K562 (cell line): ENCODE results near the gene NACAD. TPM values are rescaled to one million over a fixed set of nuclear protein-coding genes. Genes with fewer than 3 reads are reported as not detected.

ENCODE experiments used
- ARNT ChIP-seq, 2 experiments: fragments of 450-650 bp; IDR thresholded peaks; 2 replicates each; pipeline ENCODE4 v1.6.1; 2016; ENCODE audit warnings: mild to moderate bottlenecking in 1 of 2
- BRD4 ChIP-seq: fragments of 200-600 bp; sonication (generic); IDR thresholded peaks from 2 replicates; pipeline ENCODE4 v1.6.1; 2017; ENCODE audit warnings: inconsistent platforms
- CSDE1 ChIP-seq, 2 experiments: fragments of 450-650 bp; IDR thresholded peaks; 2 replicates each; pipeline ENCODE4 v1.6.1; 2016; ENCODE audit warnings: mild to moderate bottlenecking in 1 of 2
- ETS2 ChIP-seq: IDR thresholded peaks from 2 replicates; pipeline ENCODE4 v1.6.1; 2016; ENCODE audit warnings: borderline replicate concordance, missing genetic modification characterization, mild to moderate bottlenecking, moderate library complexity, missing compliant biosample characterization; ENCODE audit not compliant: poor library complexity, severe bottlenecking
- FOSL1 ChIP-seq: fragments of 200-800 bp; sonication (Bioruptor generic); conservative IDR thresholded peaks from 2 replicates; pipeline ENCODE4 v1.6.1; 2016; ENCODE audit warnings: missing genetic modification characterization, missing compliant biosample characterization
- FOXJ2 ChIP-seq: fragments of 200-800 bp; sonication (Bioruptor generic); IDR thresholded peaks from 2 replicates; pipeline ENCODE4 v1.6.1; 2016; ENCODE audit warnings: missing genetic modification characterization, missing compliant biosample characterization
- GATAD2A ChIP-seq: fragments of 450-650 bp; IDR thresholded peaks from 2 replicates; pipeline ENCODE4 v1.6.1; 2017
- KLF1 ChIP-seq: fragments of 450-650 bp; IDR thresholded peaks from 2 replicates; pipeline ENCODE4 v1.6.1; 2016; ENCODE audit warnings: missing genetic modification characterization, missing compliant biosample characterization
- LEF1 ChIP-seq: fragments of 450-650 bp; IDR thresholded peaks from 2 replicates; pipeline ENCODE4 v1.6.1; 2016; ENCODE audit warnings: mild to moderate bottlenecking
- NFRKB ChIP-seq: fragments of 450-650 bp; IDR thresholded peaks from 2 replicates; pipeline ENCODE4 v1.6.1; 2016; ENCODE audit warnings: low read depth
- NR2F6 ChIP-seq: fragments of 450-650 bp; formaldehyde crosslinking; IDR thresholded peaks from 2 replicates; pipeline ENCODE4 v1.4.0; 2020; ENCODE audit warnings: mild to moderate bottlenecking
- PHTF2 ChIP-seq: fragments of 250-450 bp; sonication (Bioruptor Pico); IDR thresholded peaks from 2 replicates; pipeline ENCODE4 v1.5.0; 2021; ENCODE audit warnings: mild to moderate bottlenecking
- PPARD ChIP-seq: fragments of 250-450 bp; sonication (Bioruptor Pico); IDR thresholded peaks from 2 replicates; pipeline ENCODE4 v1.8.0; 2022; ENCODE audit warnings: inconsistent platforms, mild to moderate bottlenecking, moderate library complexity
- SOX6 ChIP-seq: fragments of 450-650 bp; IDR thresholded peaks from 2 replicates; pipeline ENCODE4 v1.6.1; 2014; ENCODE audit warnings: mild to moderate bottlenecking
- TRIM24 ChIP-seq, 2 experiments: fragments of 450-650 bp; IDR thresholded peaks; 2 replicates each; pipeline ENCODE4 v1.6.1; 2016
- ZNF143 ChIP-seq: sonication (generic); formaldehyde crosslinking; IDR thresholded peaks from 2 replicates; pipeline ENCODE4 v1.9.0; 2022; ENCODE audit warnings: mild to moderate bottlenecking, missing genetic modification reagents
- ZNF764 ChIP-seq: fragments of 250-450 bp; sonication (Bioruptor Pico); IDR thresholded peaks from 2 replicates; pipeline ENCODE4 v1.4.0; 2020; ENCODE audit warnings: low read depth, mild to moderate bottlenecking, moderate library complexity
- polyA plus RNA-seq, 8 experiments: library from polyadenylated mRNA; depleted of rRNA in 4 of 8; stranded (reverse) in 5 of 8; unstranded in 3 of 8; fragments of >200 nt; fragmentation: Nextera tagmentation in 2 of 8; fragmentation: Illumina TruSeq in 1 of 8; extraction: Ambion mirVana in 2 of 8; extraction: Trizol in 1 of 8; gene quantifications; 2 replicates each; pipeline versions ENCODE4 v1.2.1 to v1.2.3, GENCODE V29; 2011 to 2014; ENCODE audit warnings: inconsistent platforms in 1 of 8, missing spikeins in 1 of 8
- total RNA-seq, 7 experiments: library from RNA; depleted of rRNA in 6 of 7; stranded (reverse); fragments of >200 nt in 6 of 7; fragmentation: Illumina TruSeq in 2 of 7; extraction: Trizol in 2 of 7; gene quantifications; 2 replicates each; pipeline versions ENCODE4 v1.2.1 to v1.2.3, GENCODE V29; 2011 to 2021; ENCODE audit warnings: low replicate concordance in 1 of 7
- TF ChIP-seq, protein P1 (sequence below): fragments of 150-350 bp; conservative IDR thresholded peaks from 2 replicates; pipeline ENCODE4 v1.6.1; 2014; ENCODE audit warnings: low read length
- TF ChIP-seq, protein P2 (sequence below): fragments of 250-450 bp; sonication (Bioruptor Pico); IDR thresholded peaks from 2 replicates; pipeline ENCODE4 v1.5.1; 2021; ENCODE audit warnings: mild to moderate bottlenecking
- TF ChIP-seq, protein P3 (sequence below): sonication (generic); formaldehyde crosslinking; IDR thresholded peaks from 2 replicates; pipeline ENCODE4 v1.8.0; 2022; ENCODE audit warnings: mild to moderate bottlenecking, missing genetic modification reagents
- TF ChIP-seq, protein P4 (sequence below): fragments of 450-650 bp; formaldehyde crosslinking; IDR thresholded peaks from 2 replicates; pipeline ENCODE4 v1.4.0; 2020; ENCODE audit warnings: mild to moderate bottlenecking, moderate library complexity

NACAD gene
- total and polyA plus RNA-seq, 9 of the 15 experiments (the other 6 are each of a cell fraction or from before 2014, with no cell fraction given) = under 0.01 to 0.03 (median 0.02) TPM; not detected in 5

DNA sequence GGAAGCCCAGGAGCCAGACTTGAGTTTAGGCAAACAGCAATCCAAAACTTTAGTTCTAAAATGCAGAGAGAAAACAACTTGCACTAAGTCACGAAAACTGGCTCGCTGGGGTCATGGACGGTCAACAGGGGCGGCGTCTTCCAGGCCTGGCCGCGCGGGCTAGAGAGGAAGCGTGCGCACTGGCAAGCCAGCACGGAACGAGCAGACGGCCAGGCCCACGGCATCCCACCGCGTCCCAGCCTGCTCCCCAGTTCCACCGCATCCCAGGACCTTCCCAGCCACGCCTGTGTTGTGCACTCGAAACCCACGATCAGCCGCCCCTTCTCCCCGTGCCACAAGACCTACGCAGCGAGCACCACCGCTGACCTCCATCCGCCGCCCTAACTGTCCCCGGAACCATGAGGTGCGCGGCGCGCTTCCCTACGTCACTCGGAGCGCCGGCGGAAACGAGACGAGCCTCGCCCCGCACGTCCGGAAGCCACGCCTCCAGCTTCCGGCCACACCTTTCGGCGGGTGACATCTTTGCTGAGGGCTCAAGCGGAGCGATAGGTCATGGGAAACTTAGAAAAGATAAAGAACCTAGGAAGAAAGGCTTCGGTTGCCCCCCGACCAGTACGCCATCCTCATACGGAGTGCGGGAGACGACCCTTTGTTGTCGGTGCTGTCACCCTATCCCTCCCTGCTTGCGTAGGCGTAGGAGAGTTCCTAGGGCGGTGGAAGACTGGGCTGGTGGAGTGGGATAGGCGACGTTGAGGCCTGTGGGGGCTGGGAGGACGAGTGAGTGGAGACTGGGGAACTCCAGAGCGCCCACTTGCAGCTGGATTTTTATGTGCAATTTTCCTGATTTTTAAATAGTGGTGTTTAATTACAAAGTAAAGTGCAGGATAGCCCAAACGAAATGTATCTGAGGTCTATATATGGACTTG, 22.8 kb upstream of the NACAD start, which contains the start of gene TBRG4 (continued):
- TF ChIP-seq, protein P1, sequence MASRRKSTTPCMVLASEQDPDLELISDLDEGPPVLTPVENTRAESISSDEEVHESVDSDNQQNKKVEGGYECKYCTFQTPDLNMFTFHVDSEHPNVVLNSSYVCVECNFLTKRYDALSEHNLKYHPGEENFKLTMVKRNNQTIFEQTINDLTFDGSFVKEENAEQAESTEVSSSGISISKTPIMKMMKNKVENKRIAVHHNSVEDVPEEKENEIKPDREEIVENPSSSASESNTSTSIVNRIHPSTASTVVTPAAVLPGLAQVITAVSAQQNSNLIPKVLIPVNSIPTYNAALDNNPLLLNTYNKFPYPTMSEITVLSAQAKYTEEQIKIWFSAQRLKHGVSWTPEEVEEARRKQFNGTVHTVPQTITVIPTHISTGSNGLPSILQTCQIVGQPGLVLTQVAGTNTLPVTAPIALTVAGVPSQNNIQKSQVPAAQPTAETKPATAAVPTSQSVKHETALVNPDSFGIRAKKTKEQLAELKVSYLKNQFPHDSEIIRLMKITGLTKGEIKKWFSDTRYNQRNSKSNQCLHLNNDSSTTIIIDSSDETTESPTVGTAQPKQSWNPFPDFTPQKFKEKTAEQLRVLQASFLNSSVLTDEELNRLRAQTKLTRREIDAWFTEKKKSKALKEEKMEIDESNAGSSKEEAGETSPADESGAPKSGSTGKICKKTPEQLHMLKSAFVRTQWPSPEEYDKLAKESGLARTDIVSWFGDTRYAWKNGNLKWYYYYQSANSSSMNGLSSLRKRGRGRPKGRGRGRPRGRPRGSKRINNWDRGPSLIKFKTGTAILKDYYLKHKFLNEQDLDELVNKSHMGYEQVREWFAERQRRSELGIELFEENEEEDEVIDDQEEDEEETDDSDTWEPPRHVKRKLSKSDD = 0 out of 2 replicates have a peak, but pooled peaks have one; percentile 27
- peak; percentile 98 for TF ChIP-seq KLF1 (tag)
- TF ChIP-seq GATAD2A = no peak
- no peak for TF ChIP-seq ETS2 (tag)
- peak; percentile 25; the same call in 1 of the 2 replicates for TF ChIP-seq FOSL1 (tag)
- peak in 1 of 2 experiments; percentile 64; a peak in 3 of 4 replicates for TF ChIP-seq TRIM24 (IDR thresholded peaks at IDR 0.05)
- no peak; the same call in 1 of the 2 replicates for TF ChIP-seq SOX6
- 0 out of 2 replicates have a peak, but pooled peaks have one; percentile 26 for TF ChIP-seq BRD4
- TF ChIP-seq, protein P2, sequence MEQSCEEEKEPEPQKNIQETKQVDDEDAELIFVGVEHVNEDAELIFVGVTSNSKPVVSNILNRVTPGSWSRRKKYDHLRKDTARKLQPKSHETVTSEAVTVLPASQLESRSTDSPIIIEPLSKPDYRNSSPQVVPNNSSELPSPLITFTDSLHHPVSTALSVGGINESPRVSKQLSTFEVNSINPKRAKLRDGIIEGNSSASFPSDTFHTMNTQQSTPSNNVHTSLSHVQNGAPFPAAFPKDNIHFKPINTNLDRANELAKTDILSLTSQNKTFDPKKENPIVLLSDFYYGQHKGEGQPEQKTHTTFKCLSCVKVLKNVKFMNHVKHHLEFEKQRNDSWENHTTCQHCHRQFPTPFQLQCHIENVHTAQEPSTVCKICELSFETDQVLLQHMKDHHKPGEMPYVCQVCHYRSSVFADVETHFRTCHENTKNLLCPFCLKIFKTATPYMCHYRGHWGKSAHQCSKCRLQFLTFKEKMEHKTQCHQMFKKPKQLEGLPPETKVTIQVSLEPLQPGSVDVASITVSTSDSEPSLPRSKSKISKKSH (CRISPR knock-in tag) = no peak
- TF ChIP-seq, protein P3, sequence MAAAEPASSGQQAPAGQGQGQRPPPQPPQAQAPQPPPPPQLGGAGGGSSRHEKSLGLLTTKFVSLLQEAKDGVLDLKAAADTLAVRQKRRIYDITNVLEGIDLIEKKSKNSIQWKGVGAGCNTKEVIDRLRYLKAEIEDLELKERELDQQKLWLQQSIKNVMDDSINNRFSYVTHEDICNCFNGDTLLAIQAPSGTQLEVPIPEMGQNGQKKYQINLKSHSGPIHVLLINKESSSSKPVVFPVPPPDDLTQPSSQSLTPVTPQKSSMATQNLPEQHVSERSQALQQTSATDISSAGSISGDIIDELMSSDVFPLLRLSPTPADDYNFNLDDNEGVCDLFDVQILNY (CRISPR knock-in tag) = no peak
- TF ChIP-seq LEF1 = peak; percentile 59
- no peak for TF ChIP-seq FOXJ2
- TF ChIP-seq NR2F6 = no peak
- TF ChIP-seq ZNF764 (CRISPR knock-in tag) = no peak; the same call in 1 of the 2 replicates
- TF ChIP-seq PHTF2 = no peak
- peak in 1 of 2 experiments; percentile 80; a peak in 2 of 4 replicates for TF ChIP-seq CSDE1 (IDR thresholded peaks at IDR 0.05)
- TF ChIP-seq ZNF143 = peak; percentile 55; the same call in 1 of the 2 replicates
- peak in 1 of 2 experiments; percentile 86; a peak in 1 of 4 replicates for TF ChIP-seq ARNT (IDR thresholded peaks at IDR 0.05)
- no peak for TF ChIP-seq PPARD (CRISPR knock-in tag)
- TF ChIP-seq NFRKB = peak; percentile 94
- TF ChIP-seq, protein P4, sequence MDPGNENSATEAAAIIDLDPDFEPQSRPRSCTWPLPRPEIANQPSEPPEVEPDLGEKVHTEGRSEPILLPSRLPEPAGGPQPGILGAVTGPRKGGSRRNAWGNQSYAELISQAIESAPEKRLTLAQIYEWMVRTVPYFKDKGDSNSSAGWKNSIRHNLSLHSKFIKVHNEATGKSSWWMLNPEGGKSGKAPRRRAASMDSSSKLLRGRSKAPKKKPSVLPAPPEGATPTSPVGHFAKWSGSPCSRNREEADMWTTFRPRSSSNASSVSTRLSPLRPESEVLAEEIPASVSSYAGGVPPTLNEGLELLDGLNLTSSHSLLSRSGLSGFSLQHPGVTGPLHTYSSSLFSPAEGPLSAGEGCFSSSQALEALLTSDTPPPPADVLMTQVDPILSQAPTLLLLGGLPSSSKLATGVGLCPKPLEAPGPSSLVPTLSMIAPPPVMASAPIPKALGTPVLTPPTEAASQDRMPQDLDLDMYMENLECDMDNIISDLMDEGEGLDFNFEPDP (CRISPR knock-in tag) = no peak
